ENCODE measurements around the gene TRIML1.

The TRIML1 gene

DNA sequence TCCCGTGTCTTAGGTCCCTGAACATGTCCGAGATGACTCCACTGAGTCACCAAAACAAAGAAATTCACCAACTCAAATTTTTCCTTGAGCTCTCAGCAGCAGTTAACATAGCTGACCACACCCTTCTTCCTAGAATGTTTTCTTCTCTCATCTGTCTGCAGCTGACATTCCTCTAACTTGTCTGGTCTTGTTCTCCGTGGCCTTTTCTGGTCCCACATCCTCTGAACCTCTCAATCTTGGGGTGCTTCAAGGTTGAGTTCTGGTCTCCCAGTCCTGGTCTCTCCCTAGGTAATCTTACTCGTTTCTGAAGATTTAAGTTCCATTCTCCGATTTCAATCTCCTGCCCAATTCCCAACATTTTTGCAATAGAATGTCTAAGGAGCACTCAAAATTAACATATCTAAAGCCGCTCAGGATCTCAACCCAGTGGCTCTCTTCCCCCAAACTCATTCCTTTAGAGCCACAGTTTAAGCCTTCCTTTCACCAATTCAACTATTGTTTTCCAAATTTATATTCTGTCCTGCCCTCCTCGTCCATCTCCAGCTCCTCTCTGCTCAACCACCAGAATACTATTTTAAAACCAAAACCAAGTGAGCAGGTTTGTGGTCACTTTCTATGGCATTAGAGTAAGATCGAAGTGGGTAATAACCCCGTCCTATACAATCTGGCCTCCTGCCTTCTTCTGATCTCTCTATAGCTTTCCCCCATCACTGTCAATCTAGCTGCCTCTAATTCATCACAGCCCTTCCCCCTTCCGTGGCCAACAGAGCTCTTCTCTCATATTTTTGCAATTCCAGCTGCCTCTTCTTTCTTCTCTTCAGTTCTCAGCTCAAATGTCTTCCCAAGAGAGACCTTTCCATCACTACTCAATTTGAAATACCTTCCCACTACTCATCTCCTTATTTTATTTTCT lies 31.1 kb upstream of the TRIML1 start:
- H3K27me3 ChIP-seq (ENCODE audit: insufficient read depth, low read length, poor library complexity) = no peaks in the 10 kb centered on the region
- no peak for DNase-seq
- H3K9me3 ChIP-seq (ENCODE audit: insufficient read depth, low read length, severe bottlenecking) = peaks cover 16% of the 10 kb centered on the region
- H4K20me1 ChIP-seq (ENCODE audit: insufficient read depth, low read length) = no peaks in the 10 kb centered on the region
- no peak overlapping the region for H3K4me3 ChIP-seq (ENCODE audit: low read depth in 1 of 2, low read length in 2 of 2)
- H3K9ac ChIP-seq (ENCODE audit: low read depth, low read length) = no peak overlapping the region
- no peak overlapping the region for H3K27ac ChIP-seq (ENCODE audit: low read length)
- TF ChIP-seq CTCF (IDR thresholded peaks at IDR 0.05; ENCODE audit: borderline replicate concordance, extremely low read depth, low read length, poor library complexity, severe bottlenecking) (no peak), EZH2 (IDR thresholded peaks at IDR 0.05; ENCODE audit: borderline replicate concordance, low read depth, low read length, severe bottlenecking) (no peak)
- H3K4me1 ChIP-seq (ENCODE audit: insufficient read depth, low read length) = no peaks in the 10 kb centered on the region
- H3K79me2 ChIP-seq (ENCODE audit: insufficient read depth, low read length) = no peaks in the 10 kb centered on the region
- no peak overlapping the region for H2AFZ ChIP-seq (ENCODE audit: low read depth, low read length)
- no peak for ATAC-seq (ENCODE audit: insufficient read depth, low read depth)
- H3K36me3 ChIP-seq (ENCODE audit: insufficient read depth, low read length) = no peaks in the 10 kb centered on the region
- H3K4me2 ChIP-seq (ENCODE audit: insufficient read depth, low read length) = no peak overlapping the region

DNA sequence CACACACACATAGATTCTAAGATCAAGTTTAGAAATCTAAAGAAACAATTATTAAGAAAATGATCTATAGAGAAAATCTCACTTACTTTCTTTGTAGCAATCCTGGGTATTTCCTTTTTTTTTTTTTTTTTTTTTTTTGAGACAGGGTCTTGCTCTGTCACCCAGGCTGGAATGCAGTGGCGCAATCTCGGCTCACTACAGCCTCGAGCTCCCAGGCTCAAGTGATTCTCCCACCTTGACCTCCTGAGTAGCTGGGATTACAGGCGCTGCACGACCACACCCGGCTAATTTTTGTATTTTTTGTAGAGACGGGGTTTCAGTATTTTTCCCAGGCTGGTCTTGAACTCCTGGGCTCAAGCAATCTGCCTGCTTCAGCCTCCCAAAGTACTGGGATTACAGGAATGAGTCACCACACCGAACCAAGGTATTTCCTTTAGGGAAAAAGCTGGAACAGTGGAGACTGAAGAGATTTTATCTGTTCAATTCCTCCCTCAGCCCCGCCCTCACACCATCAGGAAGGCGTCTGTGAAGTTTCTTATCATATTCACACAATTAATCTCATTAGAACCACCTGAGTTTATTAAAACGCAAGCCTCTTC lies 30.0 kb upstream of the TRIML1 start, which contains the start of gene TRIML2:
Gene TRIML2, minus strand, starts transcription at position 447 of the 599 bp plus-strand sequence. CDS start 4,235 bp downstream, outside the sequence.
- Histone ChIP-seq H3K27me3 (ENCODE audit: insufficient read depth, low read length, poor library complexity) (no peaks in the 10 kb centered on the region), H3K79me2 (ENCODE audit: insufficient read depth, low read length) (no peaks in the 10 kb centered on the region), H3K9ac (ENCODE audit: low read depth, low read length) (no peak within 1 kb of the TSS), H3K27ac (ENCODE audit: low read length) (no peak within 1 kb of the TSS), H3K4me3 (ENCODE audit: low read depth in 1 of 2, low read length in 2 of 2) (no peak within 1 kb of the TSS), H2AFZ (ENCODE audit: low read depth, low read length) (no peak within 1 kb of the TSS), H3K4me1 (ENCODE audit: insufficient read depth, low read length) (no peaks in the 10 kb centered on the region), H4K20me1 (ENCODE audit: insufficient read depth, low read length) (no peaks in the 10 kb centered on the region), H3K36me3 (ENCODE audit: insufficient read depth, low read length) (no peaks in the 10 kb centered on the region), H3K9me3 (ENCODE audit: insufficient read depth, low read length, severe bottlenecking) (peaks cover 17% of the 10 kb centered on the region), H3K4me2 (ENCODE audit: insufficient read depth, low read length) (no peak within 1 kb of the TSS)
- ATAC-seq (ENCODE audit: insufficient read depth, low read depth) (no peak), DNase-seq (no peak)
- TF ChIP-seq EZH2 (IDR thresholded peaks at IDR 0.05; ENCODE audit: borderline replicate concordance, low read depth, low read length, severe bottlenecking) = no peak
- no peak for TF ChIP-seq CTCF (IDR thresholded peaks at IDR 0.05; ENCODE audit: borderline replicate concordance, extremely low read depth, low read length, poor library complexity, severe bottlenecking)

DNA sequence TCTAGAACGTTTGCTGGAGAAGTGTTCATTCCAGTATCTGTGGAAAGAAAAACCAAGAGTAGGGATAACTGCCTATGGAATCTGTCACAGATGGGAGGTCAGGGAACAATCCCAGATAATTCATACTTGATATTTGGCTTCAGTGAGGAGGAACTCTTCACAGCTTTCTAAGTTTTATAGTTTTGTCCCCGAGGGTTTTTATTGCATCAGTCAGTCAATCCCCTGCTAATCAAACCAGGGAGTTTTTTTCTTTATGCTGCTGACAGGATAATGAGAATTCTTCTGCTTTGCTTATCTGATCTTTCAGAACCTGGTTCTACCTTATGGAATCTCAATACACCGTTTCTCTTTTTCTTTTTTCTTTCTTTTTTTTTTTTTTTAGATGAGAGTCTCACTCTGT lies 29.2 kb upstream of the TRIML1 start:
- TF ChIP-seq CTCF (IDR thresholded peaks at IDR 0.05; ENCODE audit: borderline replicate concordance, extremely low read depth, low read length, poor library complexity, severe bottlenecking) = no peak
- TF ChIP-seq EZH2 (IDR thresholded peaks at IDR 0.05; ENCODE audit: borderline replicate concordance, low read depth, low read length, severe bottlenecking) = no peak
- H3K79me2 ChIP-seq (ENCODE audit: insufficient read depth, low read length) = no peaks in the 10 kb centered on the region
- no peak for ATAC-seq (ENCODE audit: insufficient read depth, low read depth)
- no peaks in the 10 kb centered on the region for H3K4me1 ChIP-seq (ENCODE audit: insufficient read depth, low read length)
- no peaks in the 10 kb centered on the region for H3K36me3 ChIP-seq (ENCODE audit: insufficient read depth, low read length)
- no peaks in the 10 kb centered on the region for H3K27me3 ChIP-seq (ENCODE audit: insufficient read depth, low read length, poor library complexity)
- H3K4me3 ChIP-seq (ENCODE audit: low read depth in 1 of 2, low read length in 2 of 2) = no peak overlapping the region
- H3K27ac ChIP-seq (ENCODE audit: low read length) = no peak overlapping the region
- H3K4me2 ChIP-seq (ENCODE audit: insufficient read depth, low read length) = no peak overlapping the region
- H3K9ac ChIP-seq (ENCODE audit: low read depth, low read length) = no peak overlapping the region
- H2AFZ ChIP-seq (ENCODE audit: low read depth, low read length) = no peak overlapping the region
- DNase-seq = no peak
- peaks cover 11% of the 10 kb centered on the region for H3K9me3 ChIP-seq (ENCODE audit: insufficient read depth, low read length, severe bottlenecking)
- H4K20me1 ChIP-seq (ENCODE audit: insufficient read depth, low read length) = no peaks in the 10 kb centered on the region

Data from DND-41 (cell line).